Activated CD8-positive, alpha-beta memory T cell treated with anti-CD3 and anti-CD28 coated beads, Interleukin-2, amount 50 U/mL, for 24 hours (primary cell): ENCODE results near the gene PHTF2.

Experiments used
- DNase-seq: peaks from one replicate; pipeline ENCODE4 v3.0.0-alpha.2; 2020; ENCODE audit errors: extremely low read depth

The PHTF2 gene

DNA sequence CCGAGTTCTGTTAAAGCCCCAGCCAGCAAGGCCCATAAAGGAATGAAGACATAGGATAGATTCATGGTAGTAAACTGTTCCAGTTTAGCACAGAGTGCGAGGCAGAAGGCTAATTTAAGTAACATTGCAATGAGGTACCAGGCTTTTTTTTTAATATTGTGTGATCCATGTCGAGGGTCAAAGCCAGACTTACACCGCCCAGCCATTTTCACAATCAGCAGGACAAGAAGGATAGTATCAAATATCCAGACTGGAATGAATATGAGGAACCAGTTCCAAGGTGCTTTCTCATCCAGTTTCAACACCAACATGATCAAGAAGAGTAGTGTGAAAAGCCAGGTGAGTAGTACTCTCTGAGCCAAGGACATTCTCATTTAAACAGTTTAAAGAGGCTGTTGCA is 4.6 kb upstream of the PHTF2 start:
- DNase-seq, result no peak

DNA sequence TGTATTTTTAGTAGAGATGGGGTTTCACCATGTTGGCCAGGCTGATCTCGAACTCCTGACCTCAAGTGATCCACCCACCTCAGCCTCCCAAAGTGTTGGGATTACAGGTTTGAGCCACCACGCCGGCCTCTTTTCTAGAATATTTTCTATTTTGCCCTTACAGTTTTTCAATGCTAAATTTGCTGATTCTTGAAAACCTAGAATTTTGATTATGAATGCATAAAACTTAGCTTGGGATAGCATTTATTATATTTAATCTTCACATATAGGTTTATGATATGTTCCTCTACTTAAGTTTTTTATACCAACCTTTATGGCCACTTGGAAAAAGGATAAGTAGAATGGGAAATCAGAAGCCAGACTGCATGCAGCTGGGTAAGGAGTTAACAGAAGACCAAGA is 2.5 kb upstream of the PHTF2 start:
- DNase-seq, result no peak

DNA sequence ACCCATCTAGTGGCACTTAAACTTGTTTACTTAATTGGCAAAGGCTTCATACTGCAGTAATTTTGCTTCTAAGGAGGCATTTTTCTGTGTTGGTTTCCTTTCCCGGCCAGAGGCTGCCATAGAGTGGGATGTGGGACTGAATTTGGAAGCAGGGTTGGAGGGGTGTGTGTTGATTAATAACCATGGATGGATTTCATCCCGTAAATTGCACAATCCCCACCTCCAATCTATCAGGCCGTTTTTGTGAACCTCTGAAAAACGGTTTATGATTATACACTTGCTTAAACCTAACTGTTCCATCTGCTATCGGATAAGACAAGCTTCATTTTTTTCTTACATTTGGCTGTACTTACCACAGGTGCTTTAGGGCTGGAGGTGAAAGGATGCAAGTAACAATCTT is 1.6 kb upstream of the PHTF2 start:
- DNase-seq, result no peak

DNA sequence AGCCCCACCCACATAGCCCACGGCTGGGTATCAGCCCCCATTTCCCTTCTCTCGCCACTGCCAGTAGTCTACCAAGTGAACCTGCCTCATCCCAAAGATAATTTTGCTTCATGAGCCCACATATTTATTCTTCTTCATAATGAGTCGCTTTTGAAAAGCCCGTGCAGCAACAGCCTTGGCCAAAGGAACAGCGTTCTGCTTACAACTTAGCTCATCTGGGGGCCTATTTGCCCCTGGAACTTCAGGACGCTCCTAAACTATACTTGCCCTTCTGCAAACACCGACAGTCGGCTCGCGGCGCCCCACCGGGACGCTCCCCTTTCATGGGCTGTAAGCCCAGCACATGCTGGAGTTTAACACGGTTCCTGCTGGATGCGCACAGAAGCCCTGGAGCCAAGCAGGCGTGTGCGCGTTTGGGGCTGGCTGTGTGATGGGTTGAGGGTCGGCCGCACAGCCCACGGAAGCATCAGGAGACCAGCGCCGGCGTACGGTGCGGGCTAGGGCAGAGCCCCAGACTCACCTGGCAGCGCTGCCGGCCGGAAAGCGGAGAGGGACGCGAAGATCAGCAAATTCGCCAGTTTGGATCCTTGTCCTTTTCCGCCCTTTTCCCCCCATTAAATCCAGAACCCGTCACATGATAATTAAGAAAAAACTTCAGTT is 709 bp upstream of the PHTF2 start:
- DNase-seq, result no peak

DNA sequence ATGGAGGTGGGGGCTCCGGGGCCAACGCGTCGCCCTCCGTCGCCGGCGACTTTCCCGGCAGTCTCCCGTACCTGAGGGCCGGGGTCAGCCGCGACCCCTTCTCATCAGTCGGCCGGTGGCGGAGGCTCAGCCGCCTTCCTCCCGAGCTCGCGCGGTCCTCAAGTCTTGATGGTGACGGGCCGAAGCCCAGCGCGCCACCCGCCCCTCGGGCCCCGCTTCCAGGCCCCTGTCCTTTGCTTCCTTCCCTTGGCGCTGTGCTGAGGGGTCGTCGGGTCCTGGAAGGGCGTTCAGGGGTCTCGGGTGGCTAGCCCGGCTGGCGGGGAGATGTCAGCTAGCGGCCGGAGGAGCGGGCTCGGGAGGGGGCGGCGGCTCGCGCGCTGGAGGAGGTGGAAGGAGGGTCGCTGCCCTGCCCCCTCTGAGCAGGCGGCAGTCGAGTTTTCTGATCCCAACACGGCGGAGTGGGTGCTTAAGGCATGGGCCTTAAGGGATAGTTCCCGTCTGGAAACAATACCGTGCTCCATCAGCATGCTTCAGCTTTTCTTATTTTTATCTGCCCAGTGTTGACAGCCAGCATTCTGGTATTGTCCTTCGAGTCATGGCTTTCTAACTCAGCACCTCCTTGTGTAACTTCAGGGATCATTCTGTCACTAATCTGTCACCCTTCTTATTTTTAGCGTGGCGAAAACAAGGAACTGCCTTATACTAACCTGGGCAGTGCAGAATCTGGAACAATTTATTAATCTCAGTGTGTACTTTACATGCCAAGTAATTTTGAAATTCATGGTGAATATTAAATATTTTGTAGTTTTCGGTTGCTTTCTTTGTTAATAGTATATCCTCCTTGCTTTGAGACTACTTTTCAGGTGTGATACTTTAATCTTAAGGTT is 748 bp downstream of the PHTF2 start:
- no peak for DNase-seq

DNA sequence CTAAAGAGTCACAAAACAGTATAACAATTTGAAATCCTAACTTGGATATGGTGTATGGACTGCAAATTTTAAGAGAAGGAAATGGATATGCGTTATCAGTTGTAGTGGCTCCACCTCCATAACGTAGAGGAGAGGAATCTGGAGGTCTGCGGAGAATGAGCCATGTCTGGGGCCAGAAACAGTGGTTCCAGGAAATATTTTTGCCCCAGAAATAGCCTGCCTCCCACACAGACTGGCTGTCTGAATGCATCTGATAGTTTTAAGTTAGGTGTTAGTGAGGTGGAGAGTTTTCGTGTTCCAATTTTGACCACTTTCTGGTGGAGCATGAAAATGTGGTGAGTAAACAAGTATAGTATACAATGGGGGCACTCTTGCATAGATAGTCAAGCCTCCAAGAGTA is 1.6 kb downstream of the PHTF2 start:
- no peak for DNase-seq

DNA sequence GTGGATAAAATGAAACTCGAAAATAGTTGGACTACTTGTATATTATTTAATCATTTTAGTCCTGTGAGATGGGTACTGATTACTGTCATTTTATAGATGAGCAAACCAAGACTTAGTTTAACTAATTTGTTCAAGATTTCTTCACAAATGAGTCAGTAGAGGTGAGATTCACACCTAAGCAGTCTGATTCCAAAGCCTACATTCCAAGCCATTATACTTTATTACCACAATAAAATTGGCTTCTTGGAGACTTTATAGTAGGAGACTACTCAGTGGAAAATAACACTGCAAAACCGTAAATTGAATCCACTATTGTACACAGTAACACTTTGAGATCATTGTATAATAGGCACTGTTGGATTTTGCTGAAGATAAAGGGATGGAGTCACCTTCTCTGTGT is 2.2 kb downstream of the PHTF2 start:
- DNase-seq, result no peak

DNA sequence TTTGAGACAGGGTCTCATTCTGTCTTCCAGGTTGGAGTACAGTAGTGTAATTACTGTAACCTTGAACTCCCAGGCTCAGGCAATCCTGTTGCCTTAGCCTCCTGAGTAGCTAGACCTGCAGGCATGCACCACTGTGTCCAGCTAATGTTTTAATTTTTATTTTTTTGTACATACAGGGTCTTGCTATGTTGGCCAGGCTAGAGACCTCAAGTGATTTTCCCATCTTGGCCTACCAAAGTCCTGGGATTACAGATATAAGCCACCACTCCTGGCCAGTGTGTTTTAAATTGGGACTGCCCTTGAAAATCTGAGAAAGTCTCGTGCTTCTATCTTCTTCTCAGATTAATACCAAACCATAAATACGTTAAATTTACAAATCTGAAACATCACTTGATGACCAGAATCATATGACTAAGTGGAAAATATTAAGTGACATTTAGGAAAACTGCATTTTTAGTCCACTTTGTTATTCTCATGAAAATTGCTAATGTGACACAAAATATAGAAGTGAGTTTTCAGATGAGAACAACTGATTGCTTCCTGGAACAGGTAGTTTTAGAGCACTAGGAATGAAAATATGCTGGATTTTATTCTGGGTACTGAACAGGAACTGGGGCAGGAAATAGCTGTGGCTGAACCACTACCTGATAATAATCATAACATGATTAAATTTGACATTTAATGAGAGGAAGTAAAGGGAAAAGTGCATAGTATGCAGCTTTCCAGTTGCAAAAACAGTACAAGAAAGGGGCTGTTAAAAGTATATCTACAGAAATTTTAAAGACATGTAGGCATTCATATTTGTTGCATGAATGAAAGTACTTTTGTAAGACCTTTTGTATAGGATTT is 4.2 kb downstream of the PHTF2 start:
- DNase-seq, result no peak

DNA sequence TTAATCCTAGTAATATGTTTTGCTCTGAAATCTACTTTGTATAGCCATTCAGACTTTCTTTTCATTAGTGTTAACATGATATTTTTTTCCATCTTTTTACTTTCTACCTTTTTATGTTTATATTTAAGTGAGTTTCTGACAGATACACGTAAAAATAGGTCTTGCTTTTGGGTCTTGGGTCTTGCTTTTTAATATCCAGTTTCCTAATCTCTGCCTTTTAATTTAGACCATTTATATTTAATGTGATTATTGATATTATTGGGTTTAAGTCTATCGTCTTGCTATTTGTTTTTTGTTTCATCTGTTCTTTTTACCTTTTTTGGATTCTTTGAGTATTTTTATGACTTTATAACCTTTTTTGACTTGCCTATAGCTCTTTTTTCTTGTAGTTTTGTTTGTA is 7.9 kb downstream of the PHTF2 start:
- no peak for DNase-seq

DNA sequence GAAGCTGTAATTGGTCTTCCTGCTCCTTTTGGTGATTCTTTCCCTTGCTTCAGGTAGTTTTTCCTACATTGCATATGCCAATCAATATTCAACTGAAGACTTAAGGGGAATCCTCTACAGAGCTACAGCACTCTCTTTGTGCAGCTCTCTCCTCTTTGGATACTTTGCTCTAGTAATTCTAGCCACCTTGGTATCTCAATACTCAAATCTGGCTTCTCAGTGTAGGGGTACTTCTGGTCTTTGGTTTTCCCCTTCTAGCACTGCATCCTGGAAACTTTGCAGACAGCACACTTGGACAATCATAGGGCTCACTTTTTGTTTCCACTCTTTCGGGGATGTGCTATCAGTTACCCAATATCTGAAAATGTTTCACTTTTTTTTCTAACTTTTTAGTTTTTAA is 9.9 kb downstream of the PHTF2 start:
- DNase-seq, result no peak

DNA sequence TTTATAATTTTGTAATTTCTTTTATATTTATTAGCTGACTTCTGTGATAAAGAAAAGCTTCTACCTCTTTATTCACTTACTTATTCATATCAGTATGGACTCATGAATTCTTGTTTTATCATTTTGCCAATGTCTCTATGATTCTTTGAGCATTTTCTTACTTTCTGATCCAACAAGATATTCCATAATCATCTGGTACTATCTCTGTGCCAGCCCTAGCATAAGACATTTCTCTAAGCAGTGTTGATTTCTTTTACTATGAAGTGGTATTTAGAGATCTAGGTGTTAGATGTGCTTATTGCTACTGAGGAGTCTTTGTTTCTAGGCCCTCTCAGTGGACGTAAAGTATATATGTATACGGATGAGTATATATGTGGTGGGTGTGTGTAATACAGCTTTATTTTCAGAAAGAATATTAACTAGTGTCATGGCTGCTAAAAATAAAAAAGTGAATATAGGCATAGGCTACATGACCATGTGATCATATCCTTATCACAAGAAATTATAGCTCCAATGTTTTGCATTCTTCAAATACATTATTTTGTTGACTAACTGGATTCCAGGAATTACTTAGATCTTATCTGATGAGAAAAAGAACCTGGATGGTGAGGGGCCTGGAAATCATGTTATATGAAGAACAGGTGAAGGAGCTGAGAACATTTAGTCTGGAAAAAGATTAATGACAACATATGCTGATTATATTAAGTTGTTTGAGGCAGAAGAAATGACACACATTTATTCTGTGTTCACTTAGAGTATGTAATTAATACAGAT is 13.1 kb downstream of the PHTF2 start:
- no peak for DNase-seq

DNA sequence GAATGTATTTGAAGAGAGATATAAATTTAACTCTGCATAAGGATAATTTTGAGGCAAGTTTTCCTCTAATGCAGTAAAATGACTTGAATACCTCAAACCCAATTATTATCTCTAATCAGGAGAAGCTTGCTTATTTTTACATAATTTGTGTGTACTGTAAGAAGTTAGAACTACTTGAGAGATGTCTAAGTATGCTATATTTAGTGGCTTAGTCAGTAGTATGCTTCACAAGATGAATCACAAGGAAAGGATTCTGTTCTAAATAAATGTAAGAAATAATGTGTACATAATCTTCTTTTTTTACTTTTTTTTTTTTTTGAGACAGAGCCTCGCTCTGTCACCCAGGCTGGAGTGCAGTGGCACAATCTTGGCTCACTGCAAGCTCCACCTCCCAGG is 13.7 kb downstream of the PHTF2 start:
- DNase-seq, result no peak

DNA sequence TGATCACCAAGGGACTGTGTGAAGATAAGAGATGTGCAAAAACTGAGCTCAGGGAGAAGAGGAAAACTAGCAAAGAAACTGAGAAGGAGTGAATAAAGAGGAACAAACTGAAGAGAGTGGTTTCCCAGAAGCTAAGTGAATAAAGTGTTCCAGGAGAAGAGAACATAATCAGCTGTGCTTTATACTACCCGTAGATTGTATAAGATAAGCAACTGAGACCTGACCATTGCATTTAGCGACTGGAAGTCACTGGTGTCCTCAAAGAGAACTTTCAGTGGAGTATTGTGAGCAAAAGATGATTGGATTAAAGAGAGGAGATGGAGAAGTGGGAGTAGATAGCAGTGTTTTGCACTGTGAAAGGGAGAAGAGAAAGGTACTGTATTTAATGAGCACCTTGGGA is 14.6 kb downstream of the PHTF2 start:
- no peak for DNase-seq

DNA sequence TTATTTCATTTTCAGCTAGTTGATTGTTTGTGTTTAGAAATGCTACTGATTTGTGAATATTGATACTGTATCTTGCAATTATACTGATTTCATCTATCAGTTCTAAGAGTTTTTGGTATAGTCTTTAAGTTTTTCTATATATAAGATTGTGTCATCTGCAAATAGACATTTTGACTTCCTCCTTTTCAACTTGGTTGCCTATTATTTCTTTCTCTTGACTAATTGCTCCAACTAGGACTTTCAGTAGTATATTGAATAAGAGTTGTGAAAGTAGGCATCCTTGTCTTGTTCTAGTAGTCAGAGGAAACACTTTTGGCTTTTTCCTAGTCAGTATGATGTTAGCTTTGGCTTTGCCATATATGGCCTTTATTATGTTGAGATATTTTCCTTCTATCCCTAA is 20.4 kb downstream of the PHTF2 start:
- DNase-seq, result no peak

DNA sequence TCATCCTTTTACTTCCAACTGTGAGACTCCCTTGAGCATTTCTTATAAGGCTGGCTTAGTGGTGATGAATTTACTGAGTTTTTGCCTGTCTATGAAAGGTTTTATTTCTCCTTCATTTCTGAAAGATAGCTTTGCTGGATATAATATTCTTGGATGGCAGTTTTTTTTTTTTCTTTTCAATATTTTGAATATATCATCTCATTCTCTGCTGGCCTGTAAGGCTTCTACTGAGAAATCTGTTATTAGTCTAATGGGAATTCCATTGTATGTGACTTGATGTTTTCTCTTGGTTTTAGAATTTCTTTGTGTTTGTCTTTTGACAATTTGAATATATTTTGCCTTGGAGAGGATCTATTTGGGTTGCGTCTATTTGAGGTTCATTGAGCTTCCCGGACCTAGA is 22.4 kb downstream of the PHTF2 start:
- no peak for DNase-seq

DNA sequence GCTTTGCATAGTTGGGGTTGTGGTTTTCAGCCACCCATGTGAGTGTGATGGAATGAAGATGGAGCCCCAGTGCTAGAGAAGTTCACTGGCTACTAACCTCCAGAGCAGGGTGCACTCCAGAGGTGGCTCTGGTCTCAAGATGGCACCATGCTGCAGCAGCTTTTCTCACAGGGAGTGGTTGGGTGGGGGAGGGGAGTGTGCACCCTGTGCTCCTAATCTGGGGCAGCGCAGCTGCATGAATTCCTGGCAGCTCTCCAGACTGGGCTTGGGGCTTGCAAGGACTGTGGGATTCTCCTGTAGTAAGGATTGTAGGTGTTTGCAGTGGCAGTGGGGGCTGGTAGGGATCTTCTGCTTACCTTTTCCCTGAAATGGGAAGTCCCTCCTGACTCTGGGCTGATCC is 23.7 kb downstream of the PHTF2 start:
- no peak for DNase-seq

DNA sequence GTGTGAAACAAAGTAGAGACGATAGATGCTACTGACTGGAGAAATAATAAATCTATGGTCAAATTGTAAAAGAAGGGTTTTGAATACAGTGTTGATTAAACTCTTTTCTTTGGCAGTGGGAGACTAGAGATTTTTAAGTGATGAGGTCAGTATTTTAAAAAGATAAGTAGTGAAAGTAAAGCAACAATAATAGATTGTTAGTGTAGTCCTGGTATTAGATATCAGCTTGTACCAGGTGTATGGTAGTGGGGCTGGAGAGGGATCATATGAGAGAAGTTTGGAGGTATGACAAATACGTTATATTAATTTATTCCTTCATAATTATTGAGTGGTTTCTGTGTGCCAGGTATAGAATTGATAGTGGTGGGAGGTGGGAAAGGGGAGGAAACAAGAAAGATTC is 25.2 kb downstream of the PHTF2 start:
- no peak for DNase-seq

DNA sequence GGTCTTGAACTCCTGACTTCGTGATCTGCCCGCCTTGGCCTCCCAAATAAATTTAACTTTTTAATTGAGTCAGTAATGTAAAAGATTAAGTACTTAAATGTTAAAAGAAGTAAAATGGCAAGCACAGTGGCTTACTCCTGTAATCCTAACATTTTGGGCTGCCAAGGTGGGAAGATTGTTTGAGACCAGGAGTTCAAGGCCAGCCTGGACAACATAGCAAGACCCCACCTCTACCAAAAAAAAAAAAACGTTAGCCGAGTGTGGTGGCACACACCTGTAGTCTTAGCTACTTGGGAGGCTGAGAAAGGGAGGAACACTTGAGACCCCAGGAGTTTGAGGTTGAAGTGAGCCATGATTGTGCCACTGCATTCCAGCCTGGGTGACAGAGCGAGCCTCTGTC is 26.1 kb downstream of the PHTF2 start:
- DNase-seq, result no peak

DNA sequence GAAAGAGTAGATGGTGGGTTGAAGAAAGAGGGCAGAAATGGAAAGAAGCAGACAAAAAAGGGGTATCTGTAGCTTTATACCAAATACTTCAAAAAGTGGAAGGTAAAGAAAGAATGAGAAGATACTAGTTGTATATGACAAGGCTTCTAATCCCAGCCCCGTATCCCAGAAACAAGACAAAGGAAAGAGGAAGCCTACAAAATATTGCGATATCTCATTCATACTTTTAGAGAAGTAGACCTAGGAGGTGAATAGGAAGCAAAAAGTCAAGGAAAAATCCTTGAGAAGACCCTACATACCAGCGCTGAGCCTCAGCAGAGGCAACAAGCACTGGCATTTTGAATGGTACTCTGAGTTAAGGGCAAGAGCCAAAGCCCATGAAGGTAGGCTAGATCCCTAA is 26.6 kb downstream of the PHTF2 start:
- no peak for DNase-seq

DNA sequence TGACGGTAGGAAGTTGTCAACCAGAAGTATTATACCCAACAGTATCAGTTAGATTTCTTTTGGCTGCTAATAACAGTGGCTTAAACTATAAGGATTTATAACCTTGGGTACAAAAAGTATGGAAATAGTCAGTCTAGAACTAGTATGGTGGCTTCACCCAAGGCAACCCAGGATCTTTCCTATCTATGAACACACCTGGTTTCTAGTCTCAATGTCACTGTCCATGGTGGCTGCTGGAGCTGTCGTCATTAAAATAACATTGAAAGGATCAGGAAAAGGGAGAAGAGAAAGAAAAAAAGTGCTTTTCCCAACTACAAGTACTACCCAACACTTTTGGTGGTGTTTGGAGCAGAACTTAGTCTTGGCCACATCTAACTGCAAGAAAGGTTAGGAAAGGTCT is 27.7 kb downstream of the PHTF2 start:
- DNase-seq, result no peak

DNA sequence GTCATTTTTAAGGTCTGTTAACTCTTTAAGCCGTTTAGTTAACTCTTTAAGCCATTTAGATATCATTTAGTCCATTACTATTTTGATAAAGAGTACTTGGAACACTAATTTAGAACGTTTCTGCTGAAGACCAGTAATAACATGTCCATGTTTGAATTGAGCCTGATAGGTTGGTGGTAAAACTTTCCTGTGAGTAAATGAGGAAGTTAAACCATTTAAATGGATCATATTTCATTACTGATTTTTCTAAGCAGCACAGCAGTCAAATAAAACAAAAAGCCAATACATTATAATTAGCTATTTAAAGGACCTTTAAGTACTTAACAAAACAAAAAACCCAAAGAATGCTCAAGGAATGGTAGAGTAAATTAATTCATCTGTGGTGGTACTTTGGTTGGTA is 29.4 kb downstream of the PHTF2 start:
- no peak for DNase-seq
